NB4 (cell line): ENCODE measurements around the gene KAT7.

ENCODE experiments used
- CTCF ChIP-seq: IDR thresholded peaks from one replicate; pipeline ENCODE4 v1.5.1; 2012; ENCODE audit warnings: low read depth, low read length
- MAX ChIP-seq: IDR thresholded peaks from 2 replicates; pipeline ENCODE4 v1.6.1; 2011; ENCODE audit warnings: low read depth, low read length
- MYC ChIP-seq: IDR thresholded peaks from 2 replicates; pipeline ENCODE4 v1.6.1; 2011; ENCODE audit warnings: low read depth, low read length

GRCh38 chr17:49815761-49816281 lies 27.3 kb downstream of the KAT7 start:
- TF ChIP-seq MAX (no peak), CTCF (no peak), MYC (no peak)
